ENCODE results near the gene CEP89. TPM values are rescaled to one million over a fixed set of nuclear protein-coding genes. Genes with fewer than 3 reads are reported as not detected.
A peak's percentile ranks its signal among the peaks of the same experiment; 100 is the strongest.
"Not testable (repeated sequence)": the region's sequence is repeated elsewhere in the genome, so short reads cannot be mapped to it uniquely, and the experiment has no call there.

Gene CEP89
- total RNA-seq, 1 experiment from 2014 or later, result 21.1 TPM

DNA sequence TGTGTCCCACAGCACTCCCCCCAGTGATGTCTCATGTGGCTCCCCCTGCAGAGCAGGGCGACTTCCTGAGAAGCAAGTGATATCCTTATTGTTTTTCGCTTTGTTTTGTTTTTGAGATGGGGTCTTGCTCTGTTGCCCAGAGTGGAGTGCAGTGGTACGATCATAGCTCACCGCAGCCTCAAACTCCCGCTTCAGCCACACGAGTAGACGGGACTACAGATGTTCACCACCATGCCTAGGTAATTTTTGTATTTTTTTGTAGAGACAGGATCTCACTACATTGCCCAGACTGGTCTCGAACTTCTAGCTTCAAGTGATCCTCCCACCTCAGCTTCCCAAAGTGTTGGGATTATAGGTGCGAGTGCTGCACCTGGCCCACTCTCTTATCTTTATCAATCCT is 5.0 kb downstream of the CEP89 start:
- Mint-ChIP-seq H3K27me3 (ENCODE audit: low read depth) (no peaks in the 10 kb centered on the region), H3K36me3 (peaks cover 10% of the 10 kb centered on the region), H3K27ac (0 out of 2 replicates have a peak overlapping the region, but pooled peaks have one; percentile 12), H3K4me3 (no peak overlapping the region), H3K4me1 (peaks cover 3% of the 10 kb centered on the region; the same call in 1 of the 2 replicates), H3K9me3 (no peaks in the 10 kb centered on the region)
- DNase-seq (ENCODE audit: low spot score), result no peak
- peak; percentile 58; the same call in 1 of the 2 replicates for TF ChIP-seq ZNF121 (CRISPR knock-in tag; IDR thresholded peaks at IDR 0.05)
- TF ChIP-seq GRHL2 (CRISPR knock-in tag; IDR thresholded peaks at IDR 0.05; ENCODE audit: insufficient replicate concordance, severe bottlenecking), result no peak
- ChIA-PET POLR2A (no interaction called here), CTCF (no interaction called here)
- no peak for ATAC-seq

DNA sequence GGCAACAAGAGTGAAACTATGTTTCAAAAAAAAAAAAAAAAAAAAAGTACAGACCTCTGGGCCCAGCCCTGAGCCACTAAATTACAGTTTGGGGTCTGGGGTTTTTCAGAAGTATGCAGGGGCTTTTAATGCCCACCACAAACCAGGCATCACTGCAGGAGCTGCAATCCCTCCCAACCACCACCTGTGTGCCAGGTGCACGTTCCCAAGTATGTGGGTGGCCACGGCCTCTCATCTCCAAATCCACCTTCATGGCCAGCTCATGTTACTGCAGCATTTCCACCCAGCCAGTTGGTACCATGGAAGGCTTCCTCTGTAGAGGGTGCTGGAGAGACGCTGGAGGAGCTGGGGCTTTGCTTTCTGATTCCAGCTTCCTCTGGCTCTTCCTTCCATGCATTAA is 26.5 kb downstream of the CEP89 start:
- Mint-ChIP-seq H3K4me1 (no peaks in the 10 kb centered on the region), H3K36me3 (peaks cover 16% of the 10 kb centered on the region; the same call in 1 of the 2 replicates), H3K9me3 (no peaks in the 10 kb centered on the region), H3K27ac (no peak overlapping the region), H3K4me3 (no peak overlapping the region), H3K27me3 (ENCODE audit: low read depth) (no peaks in the 10 kb centered on the region)
- DNase-seq (ENCODE audit: low spot score) (no peak), ATAC-seq (peak; percentile 46; the same call in 1 of the 2 replicates)
- POLR2A ChIA-PET, result no interaction called here
- TF ChIP-seq, protein P1, sequence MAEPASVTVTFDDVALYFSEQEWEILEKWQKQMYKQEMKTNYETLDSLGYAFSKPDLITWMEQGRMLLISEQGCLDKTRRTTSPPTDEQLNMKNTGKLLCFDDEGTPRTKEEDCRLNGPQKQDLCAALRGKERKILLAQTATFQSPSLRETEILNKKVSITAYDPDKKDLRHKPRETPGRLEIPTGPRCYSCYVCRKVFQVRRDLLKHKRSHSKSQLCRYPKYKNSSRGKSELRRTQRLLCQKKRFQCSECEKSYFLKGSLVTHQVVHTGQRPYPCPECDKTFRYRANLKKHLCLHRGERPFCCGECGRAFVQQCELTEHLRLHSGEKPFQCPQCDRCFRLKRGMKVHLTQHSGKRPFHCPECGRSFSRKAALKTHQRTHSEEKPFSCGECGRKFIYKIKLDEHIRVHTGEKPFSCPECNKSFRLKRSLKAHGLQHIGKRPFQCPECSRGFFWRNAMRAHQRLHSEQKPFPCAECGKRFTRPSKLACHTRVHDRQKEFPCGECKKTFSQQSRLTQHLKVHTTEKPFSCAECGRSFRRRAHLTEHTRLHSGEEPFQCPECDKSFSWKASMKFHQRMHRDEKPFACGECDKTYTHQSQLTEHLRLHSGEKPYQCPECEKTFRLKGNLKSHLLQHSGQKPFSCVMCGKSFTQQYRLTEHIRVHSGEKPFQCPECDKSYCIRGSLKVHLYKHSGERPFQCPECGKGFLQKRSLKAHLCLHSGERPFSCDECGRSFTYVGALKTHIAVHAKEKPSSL (CRISPR knock-in tag; conservative IDR thresholded peaks at IDR 0.05), result no peak
- TF ChIP-seq, protein P2, sequence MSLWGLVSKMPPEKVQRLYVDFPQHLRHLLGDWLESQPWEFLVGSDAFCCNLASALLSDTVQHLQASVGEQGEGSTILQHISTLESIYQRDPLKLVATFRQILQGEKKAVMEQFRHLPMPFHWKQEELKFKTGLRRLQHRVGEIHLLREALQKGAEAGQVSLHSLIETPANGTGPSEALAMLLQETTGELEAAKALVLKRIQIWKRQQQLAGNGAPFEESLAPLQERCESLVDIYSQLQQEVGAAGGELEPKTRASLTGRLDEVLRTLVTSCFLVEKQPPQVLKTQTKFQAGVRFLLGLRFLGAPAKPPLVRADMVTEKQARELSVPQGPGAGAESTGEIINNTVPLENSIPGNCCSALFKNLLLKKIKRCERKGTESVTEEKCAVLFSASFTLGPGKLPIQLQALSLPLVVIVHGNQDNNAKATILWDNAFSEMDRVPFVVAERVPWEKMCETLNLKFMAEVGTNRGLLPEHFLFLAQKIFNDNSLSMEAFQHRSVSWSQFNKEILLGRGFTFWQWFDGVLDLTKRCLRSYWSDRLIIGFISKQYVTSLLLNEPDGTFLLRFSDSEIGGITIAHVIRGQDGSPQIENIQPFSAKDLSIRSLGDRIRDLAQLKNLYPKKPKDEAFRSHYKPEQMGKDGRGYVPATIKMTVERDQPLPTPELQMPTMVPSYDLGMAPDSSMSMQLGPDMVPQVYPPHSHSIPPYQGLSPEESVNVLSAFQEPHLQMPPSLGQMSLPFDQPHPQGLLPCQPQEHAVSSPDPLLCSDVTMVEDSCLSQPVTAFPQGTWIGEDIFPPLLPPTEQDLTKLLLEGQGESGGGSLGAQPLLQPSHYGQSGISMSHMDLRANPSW (CRISPR knock-in tag; conservative IDR thresholded peaks at IDR 0.05; ENCODE audit: low read depth), result no peak
- TF ChIP-seq ELF4 (CRISPR knock-in tag; IDR thresholded peaks at IDR 0.05; ENCODE audit: low read depth), result no peak
- TF ChIP-seq, protein P3, sequence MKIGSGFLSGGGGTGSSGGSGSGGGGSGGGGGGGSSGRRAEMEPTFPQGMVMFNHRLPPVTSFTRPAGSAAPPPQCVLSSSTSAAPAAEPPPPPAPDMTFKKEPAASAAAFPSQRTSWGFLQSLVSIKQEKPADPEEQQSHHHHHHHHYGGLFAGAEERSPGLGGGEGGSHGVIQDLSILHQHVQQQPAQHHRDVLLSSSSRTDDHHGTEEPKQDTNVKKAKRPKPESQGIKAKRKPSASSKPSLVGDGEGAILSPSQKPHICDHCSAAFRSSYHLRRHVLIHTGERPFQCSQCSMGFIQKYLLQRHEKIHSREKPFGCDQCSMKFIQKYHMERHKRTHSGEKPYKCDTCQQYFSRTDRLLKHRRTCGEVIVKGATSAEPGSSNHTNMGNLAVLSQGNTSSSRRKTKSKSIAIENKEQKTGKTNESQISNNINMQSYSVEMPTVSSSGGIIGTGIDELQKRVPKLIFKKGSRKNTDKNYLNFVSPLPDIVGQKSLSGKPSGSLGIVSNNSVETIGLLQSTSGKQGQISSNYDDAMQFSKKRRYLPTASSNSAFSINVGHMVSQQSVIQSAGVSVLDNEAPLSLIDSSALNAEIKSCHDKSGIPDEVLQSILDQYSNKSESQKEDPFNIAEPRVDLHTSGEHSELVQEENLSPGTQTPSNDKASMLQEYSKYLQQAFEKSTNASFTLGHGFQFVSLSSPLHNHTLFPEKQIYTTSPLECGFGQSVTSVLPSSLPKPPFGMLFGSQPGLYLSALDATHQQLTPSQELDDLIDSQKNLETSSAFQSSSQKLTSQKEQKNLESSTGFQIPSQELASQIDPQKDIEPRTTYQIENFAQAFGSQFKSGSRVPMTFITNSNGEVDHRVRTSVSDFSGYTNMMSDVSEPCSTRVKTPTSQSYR (CRISPR knock-in tag; IDR thresholded peaks at IDR 0.05), result no peak
- TF ChIP-seq HMGA2 (CRISPR knock-in tag; IDR thresholded peaks at IDR 0.05), result no peak
- TF ChIP-seq, protein P4, sequence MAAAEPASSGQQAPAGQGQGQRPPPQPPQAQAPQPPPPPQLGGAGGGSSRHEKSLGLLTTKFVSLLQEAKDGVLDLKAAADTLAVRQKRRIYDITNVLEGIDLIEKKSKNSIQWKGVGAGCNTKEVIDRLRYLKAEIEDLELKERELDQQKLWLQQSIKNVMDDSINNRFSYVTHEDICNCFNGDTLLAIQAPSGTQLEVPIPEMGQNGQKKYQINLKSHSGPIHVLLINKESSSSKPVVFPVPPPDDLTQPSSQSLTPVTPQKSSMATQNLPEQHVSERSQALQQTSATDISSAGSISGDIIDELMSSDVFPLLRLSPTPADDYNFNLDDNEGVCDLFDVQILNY (CRISPR knock-in tag; IDR thresholded peaks at IDR 0.05), result no peak
- CTCF ChIA-PET, result interaction anchor here (1.2 kb wide), 1 partner anchor 253 kb away, joined by 3 read pairs; the partner anchor contains the start of gene NUDT19

DNA sequence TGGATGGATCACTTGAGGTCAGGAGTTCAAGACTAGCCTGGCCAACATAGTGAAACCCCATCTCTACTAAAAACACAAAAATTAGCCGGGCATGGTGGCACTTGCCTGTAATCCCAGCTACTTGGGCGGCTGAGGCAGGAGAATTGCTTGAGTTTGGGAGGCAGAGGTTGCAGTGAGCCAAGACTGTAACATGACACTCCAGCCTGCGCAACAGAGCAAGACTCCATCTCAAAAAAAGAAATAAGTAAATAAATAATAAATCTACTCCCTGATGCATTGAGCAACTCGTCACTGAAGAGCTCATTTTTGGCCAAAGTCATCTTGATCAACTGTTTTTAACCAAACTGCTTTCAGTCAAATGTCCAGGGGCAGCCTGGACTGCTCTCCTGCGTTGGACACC is 30.5 kb downstream of the CEP89 start:
- H3K27me3 Mint-ChIP-seq (ENCODE audit: low read depth); H3K4me3 Mint-ChIP-seq; ATAC-seq; DNase-seq (ENCODE audit: low spot score); H3K9me3 Mint-ChIP-seq; H3K4me1 Mint-ChIP-seq; CTCF ChIA-PET: not testable (repeated sequence)
- POLR2A ChIA-PET, result interaction anchor here (0.5 kb wide), 1 partner anchor 85 kb away, joined by 3 read pairs; no protein-coding TSS in a partner anchor
- Mint-ChIP-seq H3K36me3 (peaks cover 14% of the 10 kb centered on the region; the same call in 1 of the 2 replicates), H3K27ac (0 out of 2 replicates have a peak overlapping the region, but pooled peaks have one; percentile 45)

DNA sequence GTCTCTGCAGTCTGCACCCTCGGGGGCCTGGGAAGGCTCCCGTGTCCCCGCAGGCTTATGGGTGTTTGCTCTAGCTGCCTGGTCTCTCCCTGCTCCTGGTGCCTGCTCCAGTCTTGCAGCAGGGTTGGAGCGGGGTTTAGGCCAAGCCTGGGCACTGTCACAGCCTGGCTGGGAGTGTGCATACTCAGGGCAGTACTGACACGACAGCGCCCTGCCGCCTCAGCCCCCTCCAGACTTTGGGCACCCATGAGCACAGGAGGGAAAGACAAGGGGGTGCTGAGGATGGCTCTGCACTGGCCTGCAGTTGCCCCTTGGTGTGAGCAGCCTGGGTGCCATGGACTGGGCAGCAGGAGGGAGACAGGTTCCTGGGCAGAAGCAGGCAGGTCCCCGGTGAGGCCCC is 35.7 kb downstream of the CEP89 start:
- ATAC-seq (no peak), DNase-seq (ENCODE audit: low spot score) (no peak)
- no peaks in the 10 kb centered on the region for H3K9me3 Mint-ChIP-seq
- CTCF ChIA-PET, result no interaction called here
- no peak overlapping the region for H3K27ac Mint-ChIP-seq
- H3K27me3 Mint-ChIP-seq (ENCODE audit: low read depth), result no peaks in the 10 kb centered on the region
- POLR2A ChIA-PET, result no interaction called here
- no peak overlapping the region for H3K4me3 Mint-ChIP-seq
- no peaks in the 10 kb centered on the region for H3K4me1 Mint-ChIP-seq
- peaks cover 8% of the 10 kb centered on the region; the same call in 1 of the 2 replicates for H3K36me3 Mint-ChIP-seq
- TF ChIP-seq, protein P5, sequence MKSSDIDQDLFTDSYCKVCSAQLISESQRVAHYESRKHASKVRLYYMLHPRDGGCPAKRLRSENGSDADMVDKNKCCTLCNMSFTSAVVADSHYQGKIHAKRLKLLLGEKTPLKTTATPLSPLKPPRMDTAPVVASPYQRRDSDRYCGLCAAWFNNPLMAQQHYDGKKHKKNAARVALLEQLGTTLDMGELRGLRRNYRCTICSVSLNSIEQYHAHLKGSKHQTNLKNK (CRISPR knock-in tag; IDR thresholded peaks at IDR 0.05), result no peak
- TF ChIP-seq MXD4 (CRISPR knock-in tag; IDR thresholded peaks at IDR 0.05; ENCODE audit: borderline replicate concordance), result no peak
- TF ChIP-seq, protein P1 (CRISPR knock-in tag; conservative IDR thresholded peaks at IDR 0.05), result no peak
- no peak for TF ChIP-seq ZNF416 (CRISPR knock-in tag; IDR thresholded peaks at IDR 0.05)
- TF ChIP-seq, protein P6, sequence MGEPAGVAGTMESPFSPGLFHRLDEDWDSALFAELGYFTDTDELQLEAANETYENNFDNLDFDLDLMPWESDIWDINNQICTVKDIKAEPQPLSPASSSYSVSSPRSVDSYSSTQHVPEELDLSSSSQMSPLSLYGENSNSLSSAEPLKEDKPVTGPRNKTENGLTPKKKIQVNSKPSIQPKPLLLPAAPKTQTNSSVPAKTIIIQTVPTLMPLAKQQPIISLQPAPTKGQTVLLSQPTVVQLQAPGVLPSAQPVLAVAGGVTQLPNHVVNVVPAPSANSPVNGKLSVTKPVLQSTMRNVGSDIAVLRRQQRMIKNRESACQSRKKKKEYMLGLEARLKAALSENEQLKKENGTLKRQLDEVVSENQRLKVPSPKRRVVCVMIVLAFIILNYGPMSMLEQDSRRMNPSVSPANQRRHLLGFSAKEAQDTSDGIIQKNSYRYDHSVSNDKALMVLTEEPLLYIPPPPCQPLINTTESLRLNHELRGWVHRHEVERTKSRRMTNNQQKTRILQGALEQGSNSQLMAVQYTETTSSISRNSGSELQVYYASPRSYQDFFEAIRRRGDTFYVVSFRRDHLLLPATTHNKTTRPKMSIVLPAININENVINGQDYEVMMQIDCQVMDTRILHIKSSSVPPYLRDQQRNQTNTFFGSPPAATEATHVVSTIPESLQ (CRISPR knock-in tag; IDR thresholded peaks at IDR 0.05), result no peak
- TF ChIP-seq SOX15 (CRISPR knock-in tag; IDR thresholded peaks at IDR 0.05), result no peak
